Measurements from ENCODE around the gene FBXL17.

Gene FBXL17

DNA sequence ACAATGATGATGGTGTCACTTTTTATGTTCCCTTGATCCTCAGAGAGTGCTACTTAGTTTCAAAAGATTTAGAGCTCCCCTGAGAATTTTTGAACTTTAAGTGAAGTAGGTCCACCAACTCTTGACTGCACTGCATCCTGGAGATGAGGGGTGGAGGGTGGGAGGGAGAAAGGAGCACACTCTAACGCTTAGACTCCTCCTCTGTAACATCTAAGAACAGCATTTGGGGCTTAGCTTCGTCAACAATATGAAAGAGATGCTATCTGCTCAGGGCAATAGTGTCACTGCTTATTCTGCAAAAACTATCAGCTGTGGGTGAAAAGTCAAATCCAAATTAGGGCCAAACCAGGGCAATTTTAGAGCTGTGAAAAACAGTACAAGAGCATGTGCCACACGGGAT is 468.4 kb downstream of the FBXL17 start:
- TF ChIP-seq CTCF (IDR thresholded peaks at IDR 0.05; ENCODE audit: control insufficient read depth, insufficient read depth, low read depth, low read length, missing control alignments), result no peak
- no peak for DNase-seq (ENCODE audit: low read depth)
- no peak overlapping the region for H3K4me3 ChIP-seq (ENCODE audit: control insufficient read depth, low read depth, low read length)

- no peak for DNase-seq (ENCODE audit: low read depth)
- H3K4me3 ChIP-seq (ENCODE audit: control insufficient read depth, low read depth, low read length), result no peak overlapping the region
- TF ChIP-seq CTCF (IDR thresholded peaks at IDR 0.05; ENCODE audit: control insufficient read depth, insufficient read depth, low read depth, low read length, missing control alignments), result no peak
These were observed 481.2 kb downstream of the FBXL17 start for GRCh38 chr5:107900721-107901120.

GRCh38 chr5:107894361-107894760 is 487.5 kb downstream of the FBXL17 start:
- no peak overlapping the region for H3K4me3 ChIP-seq (ENCODE audit: control insufficient read depth, low read depth, low read length)
- no peak for TF ChIP-seq CTCF (IDR thresholded peaks at IDR 0.05; ENCODE audit: control insufficient read depth, insufficient read depth, low read depth, low read length, missing control alignments)

GRCh38 chr5:107893642-107894041 is 488.3 kb downstream of the FBXL17 start:
- peak; percentile 46 for DNase-seq (ENCODE audit: low read depth)
- H3K4me3 ChIP-seq (ENCODE audit: control insufficient read depth, low read depth, low read length), result no peak overlapping the region
- no peak for TF ChIP-seq CTCF (IDR thresholded peaks at IDR 0.05; ENCODE audit: control insufficient read depth, insufficient read depth, low read depth, low read length, missing control alignments)

More at GRCh38 chr5:107894361-107894760, 487.5 kb downstream of the FBXL17 start:
- no peak for DNase-seq (ENCODE audit: low read depth)

- no peak for TF ChIP-seq CTCF (IDR thresholded peaks at IDR 0.05; ENCODE audit: control insufficient read depth, insufficient read depth, low read depth, low read length, missing control alignments)
- no peak overlapping the region for H3K4me3 ChIP-seq (ENCODE audit: control insufficient read depth, low read depth, low read length)
- no peak for DNase-seq (ENCODE audit: low read depth)
These were observed 492.5 kb downstream of the FBXL17 start for GRCh38 chr5:107889387-107889786.

GRCh38 chr5:107888541-107888940 is 493.4 kb downstream of the FBXL17 start:
- H3K4me3 ChIP-seq (ENCODE audit: control insufficient read depth, low read depth, low read length), result no peak overlapping the region
- no peak for DNase-seq (ENCODE audit: low read depth)
- TF ChIP-seq CTCF (IDR thresholded peaks at IDR 0.05; ENCODE audit: control insufficient read depth, insufficient read depth, low read depth, low read length, missing control alignments), result no peak

Data from AG09309 (cell line).